ENCODE data around the gene MED28. TPM values are rescaled to one million over a fixed set of nuclear protein-coding genes. Genes with fewer than 3 reads are reported as not detected.

MED28 gene
- total RNA-seq, 2 experiments from 2014 or later, result 57.2 to 72.5 TPM

DNA sequence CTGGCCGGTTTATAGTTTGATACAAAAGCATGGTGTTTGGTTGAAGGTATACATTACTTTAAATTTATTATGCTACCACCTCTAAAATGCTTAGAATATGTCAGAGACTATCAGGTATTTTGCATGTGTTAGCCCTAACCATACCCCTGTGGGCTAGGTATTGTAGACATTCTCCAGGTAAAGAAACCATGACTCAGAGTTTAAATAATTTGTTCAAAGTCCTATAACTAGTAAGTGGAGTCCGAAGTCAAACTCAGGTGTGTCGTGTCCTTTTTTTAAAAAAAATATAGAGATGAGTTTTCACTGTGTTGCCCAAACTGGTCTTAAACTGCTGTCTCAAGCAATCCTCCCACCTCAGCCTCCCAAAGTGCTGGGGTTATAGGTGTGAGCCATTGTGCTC is 25.1 kb upstream of the MED28 start:
- Mint-ChIP-seq H3K4me3 (no peak overlapping the region), H3K36me3 (peaks cover 34% of the 10 kb centered on the region), H3K27ac (no peak overlapping the region), H3K27me3 (no peaks in the 10 kb centered on the region), H3K4me1 (peaks cover 7% of the 10 kb centered on the region), H3K9me3 (no peaks in the 10 kb centered on the region)
- no peak for DNase-seq

DNA sequence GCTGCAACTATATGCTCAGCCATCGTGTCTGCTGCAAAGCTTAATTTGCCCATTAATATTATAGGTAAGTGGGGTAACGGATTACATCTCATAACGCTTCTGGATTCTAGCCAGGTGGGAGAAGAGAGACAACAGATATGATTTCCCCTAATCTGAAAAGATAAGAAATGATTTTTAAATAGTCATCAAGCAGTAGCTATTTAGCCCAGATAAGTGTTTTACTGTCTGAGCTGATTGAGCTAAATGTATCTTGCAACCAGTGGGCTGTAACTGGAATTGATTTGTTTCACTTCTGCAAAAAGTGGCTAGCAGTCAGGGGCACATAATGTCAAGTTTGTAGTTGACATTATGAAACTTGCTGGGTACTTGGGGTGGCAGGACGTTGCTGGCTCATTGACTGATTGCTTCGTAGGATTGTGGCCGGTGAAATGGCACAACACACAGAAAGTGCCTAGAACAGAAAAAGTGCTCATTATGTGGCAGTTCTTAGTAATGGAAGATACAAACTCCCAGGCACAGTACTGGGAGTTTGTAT is 18.9 kb upstream of the MED28 start:
- Mint-ChIP-seq H3K27me3 (no peaks in the 10 kb centered on the region), H3K27ac (no peak overlapping the region), H3K9me3 (no peaks in the 10 kb centered on the region), H3K4me3 (no peak overlapping the region), H3K4me1 (peaks cover 4% of the 10 kb centered on the region), H3K36me3 (peaks cover 16% of the 10 kb centered on the region)
- no peak for DNase-seq

DNA sequence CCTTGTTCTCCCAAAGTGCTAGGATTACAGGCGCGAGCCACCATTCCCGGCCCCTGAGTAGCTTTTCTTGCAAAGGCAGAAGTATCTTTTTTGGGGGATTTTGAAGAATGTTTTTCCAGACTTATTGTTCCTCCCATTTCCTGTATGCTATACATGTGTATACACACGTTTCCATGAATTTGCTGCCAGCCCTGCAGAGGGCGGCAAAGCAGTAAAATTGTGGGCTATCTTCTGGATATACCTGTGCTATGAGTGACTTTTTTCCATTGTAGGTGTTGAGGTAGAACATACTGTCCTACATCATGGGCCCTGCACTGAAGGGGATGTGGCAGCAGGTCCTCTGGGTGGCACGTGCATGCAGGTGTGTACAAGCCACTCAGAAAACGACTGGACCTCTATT is 16.9 kb upstream of the MED28 start:
- no peaks in the 10 kb centered on the region for H3K4me1 Mint-ChIP-seq
- H3K9me3 Mint-ChIP-seq, result no peaks in the 10 kb centered on the region
- no peak overlapping the region for H3K27ac Mint-ChIP-seq
- DNase-seq, result no peak
- no peaks in the 10 kb centered on the region for H3K27me3 Mint-ChIP-seq
- peaks cover 11% of the 10 kb centered on the region for H3K36me3 Mint-ChIP-seq
- no peak overlapping the region for H3K4me3 Mint-ChIP-seq

DNA sequence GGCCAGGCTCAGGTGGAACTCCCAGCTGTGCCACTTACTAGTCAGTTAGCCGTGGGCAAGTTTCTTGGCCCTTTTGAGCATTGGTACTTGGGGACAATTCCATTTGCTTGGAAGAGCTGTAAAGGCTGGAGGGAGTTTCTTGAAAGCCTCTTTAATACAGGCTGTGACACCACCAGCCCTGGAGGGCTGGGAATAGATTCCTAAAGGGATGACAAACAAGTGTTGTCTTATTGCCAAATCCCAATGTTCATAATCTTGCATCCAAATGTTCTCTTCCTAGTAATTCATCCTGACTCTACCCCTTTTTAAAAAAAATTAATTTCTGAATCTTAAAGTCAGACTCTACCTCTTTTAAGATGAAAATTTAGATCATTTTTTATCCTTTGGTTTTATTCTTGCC is 14.6 kb upstream of the MED28 start:
- no peaks in the 10 kb centered on the region for H3K4me1 Mint-ChIP-seq
- H3K9me3 Mint-ChIP-seq, result no peaks in the 10 kb centered on the region
- no peak overlapping the region for H3K27ac Mint-ChIP-seq
- no peak overlapping the region for H3K4me3 Mint-ChIP-seq
- no peak for DNase-seq
- no peaks in the 10 kb centered on the region for H3K27me3 Mint-ChIP-seq
- H3K36me3 Mint-ChIP-seq, result peaks cover 5% of the 10 kb centered on the region

DNA sequence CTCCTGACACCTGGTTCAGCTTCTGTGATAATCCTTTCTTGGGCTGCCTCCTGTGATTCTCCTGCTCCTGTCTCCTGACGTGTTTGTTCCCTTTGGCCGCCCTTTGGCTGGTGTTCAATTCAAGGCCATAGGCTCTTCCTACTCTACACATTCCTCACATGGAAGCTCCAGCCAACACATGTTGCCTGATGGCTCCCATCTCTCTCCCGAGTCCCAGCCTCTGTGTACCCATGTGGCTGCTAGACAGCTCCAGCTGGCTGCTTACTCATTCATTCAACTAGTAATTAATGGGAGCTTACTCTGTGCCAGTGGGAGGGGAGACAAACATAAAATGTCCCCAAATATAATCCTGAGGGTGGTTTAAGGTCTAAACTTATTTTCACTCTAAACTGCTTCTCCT is 9.2 kb upstream of the MED28 start:
- Mint-ChIP-seq H3K4me3 (no peak overlapping the region), H3K27me3 (no peaks in the 10 kb centered on the region), H3K4me1 (no peaks in the 10 kb centered on the region), H3K36me3 (peaks cover 7% of the 10 kb centered on the region), H3K9me3 (no peaks in the 10 kb centered on the region), H3K27ac (peak overlapping the region; percentile 44)
- DNase-seq, result no peak

DNA sequence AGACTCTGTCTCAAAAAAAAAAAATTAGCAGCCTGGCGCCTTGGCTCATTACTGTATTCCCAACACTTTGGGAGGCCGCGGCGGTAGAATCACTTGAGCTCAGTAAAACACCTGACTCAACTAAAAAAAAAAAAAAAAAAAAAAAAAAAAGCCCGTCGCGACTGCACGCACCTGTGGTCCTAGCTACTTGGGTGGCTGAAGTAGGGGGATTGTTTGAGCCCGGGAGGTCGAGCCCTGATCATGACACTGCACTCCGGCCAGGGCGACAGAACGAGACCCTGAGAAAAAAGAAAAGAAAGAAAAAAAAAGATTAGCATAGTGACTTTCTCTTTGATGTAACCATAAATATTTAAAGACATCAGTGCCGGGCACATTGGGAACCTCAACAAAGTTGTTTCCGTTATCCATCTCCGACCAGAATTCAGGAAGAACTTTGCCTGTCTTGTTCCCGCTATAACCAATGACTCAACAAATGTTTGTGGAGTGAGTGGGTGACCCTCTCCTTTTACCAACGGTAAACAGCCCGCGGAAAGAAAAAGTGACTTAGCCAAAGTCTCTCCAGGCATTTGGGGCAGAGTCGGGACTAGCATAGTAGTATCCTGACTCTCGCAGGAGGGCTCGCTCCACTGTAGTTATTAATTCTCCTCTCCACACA is 553 bp upstream of the MED28 start:
- H3K36me3 Mint-ChIP-seq, result peaks cover 12% of the 10 kb centered on the region
- peak overlapping the region; percentile 94 for H3K4me3 Mint-ChIP-seq
- H3K4me1 Mint-ChIP-seq, result peaks cover 30% of the 10 kb centered on the region
- no peaks in the 10 kb centered on the region for H3K27me3 Mint-ChIP-seq
- peak overlapping the region; percentile 89 for H3K27ac Mint-ChIP-seq
- no peaks in the 10 kb centered on the region for H3K9me3 Mint-ChIP-seq
- DNase-seq, result peak; percentile 5

DNA sequence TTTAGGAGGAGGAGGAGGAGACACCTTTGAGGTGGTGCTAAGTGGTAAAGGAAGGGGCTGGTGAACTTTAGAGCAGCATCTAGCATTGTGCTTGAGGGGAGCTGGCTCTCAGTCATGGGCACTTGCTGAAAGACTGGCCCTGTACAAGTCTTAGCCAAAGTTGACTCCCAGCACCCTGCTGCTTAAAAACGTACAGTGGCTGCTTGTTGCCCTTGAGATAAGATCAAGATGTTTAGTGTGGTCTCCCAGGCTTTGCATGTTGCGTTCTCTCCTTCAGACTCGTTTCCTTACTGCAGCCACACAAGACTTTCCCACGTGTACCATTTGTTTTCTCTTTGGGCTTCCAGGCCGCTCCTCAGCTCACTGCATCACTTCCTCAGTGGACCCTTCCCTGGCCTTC is 1.8 kb downstream of the MED28 start:
- no peak overlapping the region for H3K27ac Mint-ChIP-seq
- no peaks in the 10 kb centered on the region for H3K27me3 Mint-ChIP-seq
- peak overlapping the region; percentile 69 for H3K4me3 Mint-ChIP-seq
- H3K9me3 Mint-ChIP-seq, result no peaks in the 10 kb centered on the region
- no peak for DNase-seq
- peaks cover 37% of the 10 kb centered on the region for H3K4me1 Mint-ChIP-seq
- peaks cover 20% of the 10 kb centered on the region for H3K36me3 Mint-ChIP-seq

DNA sequence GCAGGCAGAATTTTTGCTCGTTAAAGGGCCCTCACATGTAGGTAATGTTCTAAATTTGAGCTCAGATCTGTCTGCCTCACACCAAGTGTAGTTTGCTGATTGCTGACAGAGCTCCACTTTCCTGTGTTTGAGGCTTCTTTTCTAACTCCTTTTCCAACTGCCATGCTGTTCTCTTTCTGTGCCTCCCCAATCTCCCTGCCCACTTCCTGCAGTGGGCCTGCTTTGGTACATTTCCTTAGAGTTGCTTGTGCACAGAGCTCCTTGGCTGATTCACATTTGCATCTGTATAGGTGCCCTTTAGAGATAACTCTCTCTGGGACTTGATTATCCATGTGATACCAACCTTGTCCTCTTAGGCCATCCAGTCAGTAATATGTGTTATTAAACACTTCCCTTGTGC is 4.5 kb downstream of the MED28 start:
- Mint-ChIP-seq H3K9me3 (no peaks in the 10 kb centered on the region), H3K27me3 (no peaks in the 10 kb centered on the region), H3K36me3 (peaks cover 28% of the 10 kb centered on the region), H3K4me1 (peaks cover 32% of the 10 kb centered on the region), H3K4me3 (no peak overlapping the region), H3K27ac (peak overlapping the region; percentile 47)
- no peak for DNase-seq

DNA sequence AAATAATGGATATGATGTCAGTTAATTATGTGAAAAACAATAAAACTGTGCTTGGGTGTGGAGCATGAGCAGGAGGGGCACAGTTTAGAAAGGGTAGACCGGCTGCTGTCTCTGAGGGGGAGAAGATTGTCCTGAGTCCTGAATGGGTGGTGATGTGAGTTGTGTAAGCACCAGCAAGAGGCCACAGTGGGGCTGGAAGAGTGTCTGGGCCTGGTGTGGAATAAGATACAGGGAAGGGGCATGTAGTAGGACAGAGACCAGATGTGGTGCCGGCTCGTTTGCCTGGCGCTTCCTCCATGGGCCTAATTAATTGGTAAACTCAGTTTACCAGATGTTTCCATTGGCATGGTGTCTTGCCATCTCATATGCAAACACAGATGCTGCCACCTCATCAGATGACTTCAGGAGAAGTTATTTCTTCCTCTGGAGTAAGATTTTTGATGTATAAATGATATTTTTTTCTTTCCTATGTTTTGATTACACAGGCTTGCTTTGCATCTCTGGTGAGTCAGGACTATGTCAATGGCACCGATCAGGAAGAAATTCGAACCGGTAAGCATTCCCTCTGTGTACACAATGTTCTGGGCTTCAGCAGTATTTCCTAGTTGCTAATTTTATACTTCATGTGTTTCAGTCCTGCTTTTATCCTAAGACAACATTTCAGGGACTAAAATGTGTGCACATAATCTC is 5.1 kb downstream of the MED28 start:
- H3K9me3 Mint-ChIP-seq, result no peaks in the 10 kb centered on the region
- peaks cover 30% of the 10 kb centered on the region for H3K4me1 Mint-ChIP-seq
- H3K27ac Mint-ChIP-seq, result peak overlapping the region; percentile 6
- peaks cover 31% of the 10 kb centered on the region for H3K36me3 Mint-ChIP-seq
- no peak overlapping the region for H3K4me3 Mint-ChIP-seq
- H3K27me3 Mint-ChIP-seq, result no peaks in the 10 kb centered on the region
- DNase-seq, result no peak

DNA sequence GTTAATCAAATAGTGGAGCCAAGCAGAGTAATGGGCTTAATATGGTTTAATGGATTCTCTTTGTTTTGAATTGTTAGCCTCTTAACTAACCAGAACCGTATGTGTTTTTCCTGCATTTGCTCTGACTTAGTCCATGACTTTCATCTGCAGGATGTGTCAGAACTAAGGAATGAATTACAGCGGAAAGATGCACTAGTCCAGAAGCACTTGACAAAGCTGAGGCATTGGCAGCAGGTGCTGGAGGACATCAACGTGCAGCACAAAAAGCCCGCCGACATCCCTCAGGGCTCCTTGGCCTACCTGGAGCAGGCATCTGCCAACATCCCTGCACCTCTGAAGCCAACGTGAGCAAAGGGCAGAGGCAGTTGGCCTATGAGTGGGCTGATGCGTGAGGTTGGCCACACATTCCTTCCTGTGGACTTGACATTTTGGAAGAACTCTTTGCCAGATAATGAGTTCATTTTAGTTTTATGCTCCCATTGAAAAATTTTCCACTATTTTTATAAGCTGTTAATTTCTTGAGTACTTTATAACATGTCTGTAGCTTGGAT is 9.1 kb downstream of the MED28 start:
- Mint-ChIP-seq H3K27me3 (no peaks in the 10 kb centered on the region), H3K27ac (no peak overlapping the region), H3K4me3 (no peak overlapping the region), H3K4me1 (peaks cover 13% of the 10 kb centered on the region), H3K9me3 (no peaks in the 10 kb centered on the region), H3K36me3 (peaks cover 35% of the 10 kb centered on the region)
- no peak for DNase-seq

DNA sequence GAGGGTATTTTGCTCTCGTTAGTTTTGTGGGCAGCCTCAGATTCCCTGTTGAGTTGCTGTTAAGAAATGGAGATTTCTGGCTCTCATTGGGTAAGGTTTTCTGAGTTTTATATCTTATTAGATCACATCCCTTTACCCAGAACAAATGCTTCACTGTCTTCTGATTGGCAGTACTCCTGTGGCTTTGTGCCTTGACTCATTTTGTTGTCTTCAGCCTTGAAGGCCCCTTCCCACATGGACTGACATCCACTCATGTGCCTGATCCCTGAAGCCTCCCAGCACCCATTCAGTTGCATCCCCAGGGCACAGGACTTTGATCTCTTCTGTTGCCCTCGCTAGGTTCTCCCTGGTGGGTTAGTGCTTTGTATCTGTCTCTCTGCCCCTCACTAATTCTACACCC is 10.4 kb downstream of the MED28 start:
- Mint-ChIP-seq H3K36me3 (peaks cover 37% of the 10 kb centered on the region), H3K4me3 (no peak overlapping the region), H3K27ac (no peak overlapping the region), H3K4me1 (peaks cover 5% of the 10 kb centered on the region), H3K27me3 (no peaks in the 10 kb centered on the region), H3K9me3 (no peaks in the 10 kb centered on the region)
- DNase-seq, result no peak

DNA sequence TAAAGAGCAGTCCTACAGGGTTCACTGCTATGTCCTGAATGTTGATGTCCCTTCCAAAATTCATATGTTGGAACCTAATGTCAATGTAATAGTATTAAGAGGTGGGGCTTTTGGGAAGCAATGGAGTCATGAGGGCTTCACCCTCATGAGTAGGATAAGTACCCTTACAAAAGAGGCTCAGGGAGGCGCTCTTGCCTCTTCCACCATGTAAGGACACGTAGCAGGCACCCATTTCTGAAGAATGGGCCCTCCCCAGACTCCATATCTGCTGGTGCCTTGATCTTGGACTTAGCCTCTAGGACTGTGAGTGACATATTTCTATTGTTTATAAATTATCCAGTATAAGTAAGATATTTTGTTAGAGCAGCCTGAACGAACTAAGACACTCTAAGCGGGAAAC is 15.8 kb downstream of the MED28 start:
- Mint-ChIP-seq H3K27me3 (no peaks in the 10 kb centered on the region), H3K27ac (no peak overlapping the region), H3K4me3 (no peak overlapping the region), H3K4me1 (peaks cover 5% of the 10 kb centered on the region), H3K36me3 (peaks cover 34% of the 10 kb centered on the region), H3K9me3 (no peaks in the 10 kb centered on the region)
- no peak for DNase-seq

DNA sequence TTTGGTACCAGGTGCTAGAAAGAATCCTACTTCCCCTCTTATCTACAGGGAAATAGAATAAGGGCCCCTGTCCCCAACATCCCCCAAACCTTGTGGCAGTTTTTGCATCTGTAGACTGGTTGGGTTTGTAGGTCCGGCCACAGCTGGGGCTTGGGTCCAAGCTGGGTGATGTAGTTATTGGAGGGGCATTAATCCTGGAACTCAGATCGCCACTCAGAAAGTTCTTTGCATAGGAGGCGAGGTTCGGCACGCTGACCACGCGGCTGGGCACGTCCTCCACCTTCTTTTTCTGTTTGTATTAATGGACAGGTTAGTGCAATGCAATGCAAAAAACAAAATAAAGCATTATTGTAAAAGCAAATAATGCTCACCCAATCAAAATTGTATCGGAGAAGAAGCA is 19.2 kb downstream of the MED28 start:
- Mint-ChIP-seq H3K36me3 (peaks cover 21% of the 10 kb centered on the region), H3K4me1 (peaks cover 3% of the 10 kb centered on the region), H3K27me3 (no peaks in the 10 kb centered on the region), H3K27ac (no peak overlapping the region), H3K9me3 (no peaks in the 10 kb centered on the region), H3K4me3 (no peak overlapping the region)
- no peak for DNase-seq

DNA sequence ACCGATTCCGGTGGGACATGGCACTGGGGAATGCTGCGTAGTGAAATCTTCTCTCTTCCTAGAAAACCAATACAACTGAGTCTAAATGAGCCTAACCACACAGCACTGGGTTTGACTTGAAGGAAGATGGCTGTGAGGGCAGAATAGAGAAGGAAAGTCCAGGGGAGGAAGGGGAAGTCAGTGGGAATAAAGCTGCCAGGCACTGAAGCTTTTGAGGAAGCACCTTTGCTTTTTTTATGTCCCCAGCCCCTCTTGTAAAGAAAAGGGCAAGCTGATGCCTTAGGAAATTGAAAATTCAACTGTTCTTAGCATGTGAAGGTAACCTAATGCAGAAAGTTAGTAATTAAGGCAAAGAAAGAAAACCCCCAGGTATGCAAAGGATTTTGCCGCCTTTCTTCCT is 20.6 kb downstream of the MED28 start:
- H3K36me3 Mint-ChIP-seq, result peaks cover 12% of the 10 kb centered on the region
- no peak overlapping the region for H3K4me3 Mint-ChIP-seq
- peaks cover 2% of the 10 kb centered on the region for H3K4me1 Mint-ChIP-seq
- no peak for DNase-seq
- H3K27me3 Mint-ChIP-seq, result no peaks in the 10 kb centered on the region
- H3K9me3 Mint-ChIP-seq, result no peaks in the 10 kb centered on the region
- no peak overlapping the region for H3K27ac Mint-ChIP-seq

DNA sequence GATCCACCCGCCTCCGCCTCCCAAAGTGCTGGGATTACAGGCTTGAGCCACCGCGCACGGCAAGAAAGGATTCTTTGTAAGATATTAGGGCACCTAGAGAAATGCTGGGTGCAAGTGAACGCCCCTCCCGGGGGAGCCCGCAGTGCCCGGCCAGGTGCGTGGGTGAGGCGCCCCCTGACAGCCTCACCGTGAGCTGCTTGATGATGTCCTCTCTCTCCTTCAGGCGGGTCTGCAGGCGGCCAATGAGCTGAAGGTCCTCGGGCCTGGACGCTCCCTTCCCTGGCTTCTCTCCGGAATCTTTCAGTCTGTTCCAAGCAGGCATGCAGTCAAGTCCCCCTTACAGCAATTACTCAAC is 21.9 kb downstream of the MED28 start:
- H3K27me3 Mint-ChIP-seq, result no peaks in the 10 kb centered on the region
- no peaks in the 10 kb centered on the region for H3K4me1 Mint-ChIP-seq
- no peaks in the 10 kb centered on the region for H3K9me3 Mint-ChIP-seq
- no peak overlapping the region for H3K27ac Mint-ChIP-seq
- no peak for DNase-seq
- no peak overlapping the region for H3K4me3 Mint-ChIP-seq
- peaks cover 12% of the 10 kb centered on the region for H3K36me3 Mint-ChIP-seq
